ENCODE results near the gene SRSF10.
"Not testable (repeated sequence)": the region's sequence is repeated elsewhere in the genome, so short reads cannot be mapped to it uniquely, and the experiment has no call there.

The SRSF10 gene

DNA sequence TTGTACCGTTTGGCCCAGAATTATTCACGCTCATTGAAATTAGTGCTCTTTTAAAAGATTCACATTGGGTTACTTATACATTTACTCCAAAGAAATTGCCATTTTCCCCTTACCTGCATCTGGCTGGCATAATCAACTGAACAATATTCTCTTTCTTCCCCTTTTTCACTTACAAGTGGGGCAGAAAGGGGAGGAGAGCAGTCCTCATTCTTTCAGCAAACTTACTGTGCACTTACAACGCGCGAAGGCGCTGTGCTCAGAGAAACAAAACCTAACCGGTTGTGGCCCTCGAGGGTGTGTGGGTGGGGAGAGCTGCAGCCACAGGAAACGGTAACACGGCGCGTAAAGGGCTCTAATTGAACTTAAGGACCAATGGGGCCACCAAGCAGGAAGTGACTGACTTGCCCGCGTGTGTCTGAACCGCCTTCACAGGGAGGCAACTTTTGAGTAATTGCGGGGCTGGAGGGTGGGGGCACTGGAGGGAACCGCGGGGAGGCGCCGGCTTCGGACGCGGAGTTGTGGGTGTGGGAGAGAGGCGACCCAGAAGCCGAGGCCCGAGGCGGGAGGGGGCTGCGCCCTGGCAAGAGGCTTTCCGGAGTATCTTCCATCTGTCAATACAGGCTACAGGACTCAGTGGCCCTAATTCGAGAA lies 21.2 kb downstream of the SRSF10 start:
- DNase-seq (ENCODE audit: low read depth in 3 of 3), result peak; percentile 82 to 92 (median 89)

DNA sequence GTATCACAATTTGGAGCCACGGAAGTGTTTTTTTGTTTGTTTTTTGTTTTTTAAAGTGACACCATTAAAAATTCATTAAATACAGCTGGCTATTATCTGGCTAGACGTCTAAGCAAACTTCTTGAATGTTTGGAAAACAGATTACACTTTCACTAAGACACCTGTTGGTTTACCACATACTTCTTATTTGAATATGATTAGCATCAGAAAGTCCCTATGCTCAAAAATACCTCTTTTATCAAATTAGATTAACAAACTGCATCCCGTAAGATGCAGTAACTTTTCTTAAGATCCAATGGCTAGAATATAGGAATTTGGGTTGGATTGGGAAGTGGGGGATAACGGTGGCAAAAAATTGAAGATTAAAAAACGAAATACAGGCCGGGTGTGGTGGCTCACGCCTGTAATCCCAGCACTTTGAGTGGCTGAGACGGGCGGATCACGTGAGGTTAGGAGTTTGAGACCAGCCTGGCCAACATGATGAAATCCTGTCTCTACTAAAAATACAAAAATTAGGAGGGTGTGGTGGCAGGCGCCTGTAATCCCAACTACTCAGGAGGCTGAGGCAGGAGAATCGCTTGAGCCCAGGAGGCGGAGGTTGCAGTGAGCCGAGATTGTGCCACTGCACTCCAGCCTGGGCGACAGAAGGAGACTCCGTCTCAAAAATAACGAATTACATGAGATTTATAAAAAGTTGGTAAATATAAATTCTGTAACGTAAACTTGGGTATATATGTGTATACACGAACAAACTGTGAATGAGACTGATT lies 21.9 kb downstream of the SRSF10 start:
- DNase-seq (ENCODE audit: low read depth in 3 of 3), result not testable (repeated sequence)

- no peak for DNase-seq (ENCODE audit: low read depth in 3 of 3)
Observed at GRCh38 chr1:23957096-23957495, 23.0 kb downstream of the SRSF10 start.

- DNase-seq (ENCODE audit: low read depth in 3 of 3), result no peak
Observed at GRCh38 chr1:23953020-23953419, 27.1 kb downstream of the SRSF10 start.

DNA sequence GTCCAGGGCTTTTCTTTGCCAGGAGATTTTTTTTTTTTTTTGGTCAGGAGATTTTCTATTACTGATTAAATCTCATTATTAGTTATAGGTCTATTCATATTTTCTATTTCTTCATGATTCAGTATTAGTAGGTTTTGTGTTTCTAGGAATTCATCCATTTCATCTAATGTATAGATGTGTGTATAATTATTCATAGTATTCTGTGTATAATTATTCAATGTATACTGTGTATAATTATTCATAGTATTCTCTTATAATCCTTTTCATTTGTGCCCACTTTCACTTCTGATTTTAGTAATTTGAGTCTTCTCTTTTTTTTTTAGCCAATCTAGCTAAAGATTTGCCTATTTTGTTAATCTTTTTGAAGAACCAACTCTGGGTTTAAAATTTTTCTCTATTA lies 32.8 kb downstream of the SRSF10 start:
- no peak for DNase-seq (ENCODE audit: low read depth in 3 of 3)

GRCh38 chr1:23936481-23937176 lies 43.5 kb downstream of the SRSF10 start:
- DNase-seq (ENCODE audit: low read depth in 3 of 3), result no peak

DNA sequence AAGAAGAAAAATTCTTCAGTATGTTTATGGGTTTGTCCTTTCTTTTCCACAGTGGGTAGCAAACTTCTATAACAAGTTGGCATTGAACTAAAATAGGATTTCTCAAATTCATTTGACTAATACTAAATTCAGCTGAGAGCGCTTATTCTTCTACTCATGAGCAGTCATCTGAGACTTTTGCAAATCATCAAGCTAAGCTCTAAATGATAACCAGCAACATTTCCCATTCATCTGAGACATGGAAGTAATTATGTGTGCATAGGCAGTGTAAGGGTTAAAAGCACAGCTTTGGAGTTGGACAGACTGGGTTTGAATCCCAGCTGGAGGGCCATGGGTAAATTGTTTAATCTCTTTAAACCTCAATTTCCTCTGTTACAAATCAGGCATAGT lies 48.6 kb downstream of the SRSF10 start:
- DNase-seq (ENCODE audit: low read depth in 3 of 3), result no peak

- DNase-seq (ENCODE audit: low read depth in 3 of 3), result no peak
Observed at GRCh38 chr1:23930861-23931490, 49.2 kb downstream of the SRSF10 start.

DNA sequence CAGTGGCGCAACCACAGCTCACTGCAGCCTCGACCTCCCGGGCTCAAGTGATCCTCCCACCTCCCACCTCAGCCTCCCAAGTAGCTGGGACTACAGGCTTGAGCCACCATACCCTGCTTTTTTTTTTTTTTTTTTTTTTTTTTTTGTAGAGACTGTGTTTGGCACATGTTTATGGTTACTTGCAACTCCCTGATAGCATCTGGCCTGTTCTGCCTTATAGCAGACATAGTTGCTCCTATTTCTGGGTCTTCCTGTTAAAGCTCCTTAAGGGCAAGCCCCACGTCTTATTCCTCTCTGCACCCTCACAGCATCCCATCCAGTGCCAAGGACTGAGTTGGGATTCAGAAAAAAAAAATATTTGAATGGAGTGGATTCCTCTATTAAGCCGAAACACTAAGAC lies 49.9 kb downstream of the SRSF10 start:
- no peak for DNase-seq (ENCODE audit: low read depth in 3 of 3)

GRCh38 chr1:23928789-23929188 lies 51.3 kb downstream of the SRSF10 start:
- no peak for DNase-seq (ENCODE audit: low read depth in 3 of 3)

GRCh38 chr1:23927097-23927496 lies 53.0 kb downstream of the SRSF10 start:
- DNase-seq (ENCODE audit: low read depth in 3 of 3), result no peak

DNA sequence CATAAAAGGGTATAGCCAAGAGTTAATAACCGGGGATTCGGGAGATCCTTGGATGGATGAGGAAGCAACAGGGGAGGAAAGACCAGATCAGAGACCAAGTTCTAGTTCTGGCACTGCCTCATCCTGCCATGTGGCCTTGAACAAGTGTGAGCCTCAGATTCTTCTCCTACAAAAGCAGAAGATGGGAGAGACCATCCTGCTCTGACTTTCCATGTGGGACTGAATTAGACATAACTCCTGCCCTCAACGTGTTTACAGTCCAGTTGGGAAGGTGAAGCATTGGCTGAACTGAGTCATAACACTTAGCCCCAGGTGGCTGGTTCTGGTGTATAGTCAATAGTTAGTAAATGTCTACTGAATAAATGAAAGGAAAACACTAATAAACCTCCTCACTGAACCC lies 54.8 kb downstream of the SRSF10 start:
- no peak for DNase-seq (ENCODE audit: low read depth in 3 of 3)

DNA sequence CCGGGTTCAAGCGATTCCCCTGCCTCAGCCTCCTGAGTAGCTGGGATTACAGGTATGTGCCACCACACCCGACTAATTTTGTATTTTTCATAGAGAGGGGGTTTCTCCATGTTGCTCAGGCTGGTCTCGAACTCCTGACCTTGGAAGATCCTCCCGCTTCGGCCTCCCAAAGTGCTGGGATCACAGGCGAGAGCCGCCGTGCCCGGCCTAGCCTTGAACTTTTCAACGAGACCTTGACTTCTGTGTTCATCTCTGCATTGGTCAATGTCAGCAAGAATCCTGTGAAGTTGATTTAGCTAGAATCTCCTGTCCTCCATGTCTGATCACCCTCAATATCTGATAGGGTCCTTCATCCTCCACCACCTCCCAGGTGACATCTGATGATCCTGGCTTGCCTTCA lies 55.5 kb downstream of the SRSF10 start:
- DNase-seq (ENCODE audit: low read depth in 3 of 3), result no peak

GRCh38 chr1:23923592-23924499 lies 56.3 kb downstream of the SRSF10 start:
- no peak for DNase-seq (ENCODE audit: low read depth in 3 of 3)

- no peak for DNase-seq (ENCODE audit: low read depth in 3 of 3)
Observed at GRCh38 chr1:23922321-23922943, 57.7 kb downstream of the SRSF10 start.

GRCh38 chr1:23916209-23917131 lies 63.7 kb downstream of the SRSF10 start:
- peak in 2 of 3 experiments; percentile 12 to 32 for DNase-seq (ENCODE audit: low read depth in 3 of 3)

DNA sequence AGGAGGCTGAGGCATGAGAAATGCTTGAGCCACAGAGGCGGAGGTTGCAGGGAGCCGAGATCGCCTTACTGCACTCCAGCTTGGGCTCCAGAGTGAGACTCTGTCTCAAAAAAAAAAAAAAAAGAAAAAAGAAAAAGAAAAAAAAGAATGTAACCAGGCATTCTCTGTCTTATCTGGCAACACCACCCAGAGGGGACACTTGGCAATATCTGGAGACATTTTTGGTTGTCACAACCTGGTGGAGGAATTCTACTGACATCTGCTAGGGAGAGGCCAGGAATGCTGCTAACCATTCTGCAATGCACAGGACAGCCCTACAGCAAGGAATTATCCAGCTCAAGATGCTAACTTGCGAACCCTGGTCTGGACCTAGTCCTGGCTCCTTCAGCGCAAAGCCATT lies 64.7 kb downstream of the SRSF10 start:
- no peak for DNase-seq (ENCODE audit: low read depth in 3 of 3)

DNA sequence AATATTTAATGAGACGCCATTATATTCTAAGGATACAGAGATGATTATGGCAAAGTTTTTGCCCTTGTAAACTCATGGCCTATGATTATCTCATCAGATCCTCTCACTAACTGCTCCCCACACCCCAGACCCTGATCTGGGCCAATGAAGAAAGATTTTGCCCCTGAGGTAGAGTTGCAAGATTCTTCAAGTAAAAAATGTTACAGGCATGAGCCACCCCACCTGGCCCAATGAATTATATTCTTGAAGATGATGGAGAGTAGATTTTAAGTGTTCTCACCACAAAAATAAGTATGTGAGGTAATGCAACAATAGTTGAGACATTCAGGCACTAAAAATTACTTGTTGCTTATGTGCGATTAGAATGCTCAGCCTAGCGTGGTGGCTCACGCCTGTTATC lies 65.2 kb downstream of the SRSF10 start:
- no peak for DNase-seq (ENCODE audit: low read depth in 3 of 3)
